Measurements from ENCODE around the gene CDKAL1. TPM values are rescaled to one million over a fixed set of nuclear protein-coding genes. Genes with fewer than 3 reads are reported as not detected.
A peak's percentile ranks its signal among the peaks of the same experiment; 100 is the strongest.

The CDKAL1 gene
- total and polyA plus RNA-seq, 2 of the 13 experiments (the other 11 are each of a cell fraction or from before 2014, with no cell fraction given), result 9.5 to 27.7 TPM

DNA sequence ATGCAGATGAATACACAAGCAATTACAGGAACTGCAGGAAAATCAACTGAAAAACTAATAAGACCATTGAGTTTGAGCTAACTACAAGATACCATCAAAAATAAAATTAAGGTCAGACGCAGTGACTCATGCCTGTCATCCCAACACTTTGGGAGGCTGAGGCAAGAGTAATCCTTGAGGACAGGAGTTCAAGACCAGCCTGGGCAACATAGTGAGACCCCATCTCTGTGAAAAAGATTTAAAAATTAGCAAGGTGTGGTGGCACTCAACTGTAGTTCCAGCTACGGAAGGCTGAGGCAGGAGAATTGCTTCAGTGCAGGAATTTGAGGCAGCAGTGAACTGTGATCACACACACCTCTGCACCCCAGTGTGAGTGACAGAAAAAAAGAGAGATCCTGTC, 639.4 kb downstream of the CDKAL1 start:
- H3K9ac ChIP-seq (ENCODE audit: insufficient read depth, low read depth, low read length), result no peak overlapping the region

DNA sequence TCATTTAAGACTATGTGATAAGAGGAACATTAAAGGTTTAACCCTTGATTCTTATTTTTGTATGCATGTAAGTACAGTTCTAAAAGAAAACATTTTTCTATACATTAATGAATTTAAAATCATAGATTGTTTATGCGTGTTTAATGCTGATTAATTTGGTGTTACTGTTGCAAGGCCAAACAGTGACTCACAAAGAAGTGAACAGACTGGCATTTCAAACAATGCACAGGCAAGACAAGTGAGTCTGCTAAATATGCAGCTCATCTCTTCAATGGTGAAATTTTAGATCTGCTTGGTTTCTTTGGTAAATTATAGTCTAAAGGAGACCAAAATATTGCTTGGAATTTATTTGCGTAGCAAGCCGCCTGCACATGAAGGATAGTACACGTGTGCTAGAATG, 641.9 kb downstream of the CDKAL1 start:
- intact Hi-C loops (cut with micrococcal nuclease; ENCODE audit: unreplicated experiment), result no loop called here
- no TSS peak for BruUV-seq (replicated peaks)
- Histone ChIP-seq H3K36me3 (replicated peaks in 1 of 2; ENCODE audit: control insufficient read depth in 1 of 2, insufficient read depth in 2 of 2, low read length in 2 of 2) (peaks cover 0 to 3% of the 10 kb centered on the region in 2 experiments; a peak in 1 of 5 replicates), H3K4me1 (ENCODE audit: insufficient read depth, low read length) (no peaks in the 10 kb centered on the region), H3K4me2 (ENCODE audit: low read depth, low read length) (no peak overlapping the region), H3K79me2 (ENCODE audit: insufficient read depth, low read length) (no peaks in the 10 kb centered on the region), H3K9me3 (ENCODE audit: low read length) (peaks cover 4% of the 10 kb centered on the region; the same call in 1 of the 2 replicates), H3K4me3 (replicated peaks in 1 of 3; ENCODE audit: insufficient read depth in 1 of 3, low read depth in 2 of 3, low read length in 3 of 3) (no peak overlapping the region), H4K20me1 (ENCODE audit: insufficient read depth, low read length) (no peaks in the 10 kb centered on the region), H3K27ac (ENCODE audit: extremely low read length, insufficient read depth, low read length) (no peak overlapping the region), H3K9ac (ENCODE audit: insufficient read depth, low read depth, low read length) (no peak overlapping the region), H3K27me3 (ENCODE audit: control insufficient read depth in 1 of 2, insufficient read depth in 2 of 2, low read length in 2 of 2) (no peaks in the 10 kb centered on the region), H2AFZ (ENCODE audit: low read length) (no peak overlapping the region)
- in situ Hi-C loops (cut with HindIII; ENCODE audit: extremely low pct_ligation_motif_present, low pct_unique_long_range_greater_than_20kb), result no loop called here
- DNase-seq (ENCODE audit: low spot score), result no peak
- TF ChIP-seq MAFK (conservative IDR thresholded peaks at IDR 0.05 in 1 of 2, IDR thresholded peaks at IDR 0.05 in 1 of 2; ENCODE audit: low read length in 2 of 2), result 0 out of 4 replicates have a peak, but pooled peaks of 1 of the 2 experiments have one; percentile 0
- no peak for TF ChIP-seq ZNF770 (CRISPR knock-in tag; IDR thresholded peaks at IDR 0.05)
- POLR2A ChIA-PET, result interaction anchor here (0.5 kb wide), 1 partner anchor 418 kb away, joined by 4 read pairs; no protein-coding TSS in a partner anchor
- CTCF ChIA-PET (ENCODE audit: low intra/inter-chr PET ratio, low total read pairs), result no interaction called here
- no peak for FAIRE-seq
- ATAC-seq, result no peak
- WGBS (ENCODE audit: low lambda C conversion rate), result 97% methylated on average over 4 of the region's 4 CpGs

More for the DNA sequence above, 639.4 kb downstream of the CDKAL1 start:
- FAIRE-seq, result no peak
- in situ Hi-C loops (cut with HindIII; ENCODE audit: extremely low pct_ligation_motif_present, low pct_unique_long_range_greater_than_20kb), result no loop called here
- CTCF ChIA-PET (ENCODE audit: low intra/inter-chr PET ratio, low total read pairs), result no interaction called here
- 97% methylated on average over 2 of the region's 2 CpGs for WGBS (ENCODE audit: low lambda C conversion rate)
- H3K27ac ChIP-seq (ENCODE audit: extremely low read length, insufficient read depth, low read length), result no peak overlapping the region
- H3K79me2 ChIP-seq (ENCODE audit: insufficient read depth, low read length), result no peaks in the 10 kb centered on the region
- H3K36me3 ChIP-seq (replicated peaks in 1 of 2; ENCODE audit: control insufficient read depth in 1 of 2, insufficient read depth in 2 of 2, low read length in 2 of 2), result no peaks in the 10 kb centered on the region
- H3K4me2 ChIP-seq (ENCODE audit: low read depth, low read length), result no peak overlapping the region
- intact Hi-C loops (cut with micrococcal nuclease; ENCODE audit: unreplicated experiment), result no loop called here
- no peaks in the 10 kb centered on the region for H3K9me3 ChIP-seq (ENCODE audit: low read length)
- H2AFZ ChIP-seq (ENCODE audit: low read length), result no peak overlapping the region
- BruUV-seq (replicated peaks), result no TSS peak
- no peak overlapping the region for H3K4me3 ChIP-seq (replicated peaks in 1 of 3; ENCODE audit: insufficient read depth in 1 of 3, low read depth in 2 of 3, low read length in 3 of 3)
- no peak for TF ChIP-seq ZNF101 (CRISPR knock-in tag; IDR thresholded peaks at IDR 0.05; ENCODE audit: borderline replicate concordance, low read depth)
- no peak for TF ChIP-seq GFI1 (CRISPR knock-in tag; IDR thresholded peaks at IDR 0.05; ENCODE audit: borderline replicate concordance)
- peak; percentile 33; the same call in 1 of the 2 replicates for TF ChIP-seq ZNF121 (CRISPR knock-in tag; IDR thresholded peaks at IDR 0.05)
- H3K27me3 ChIP-seq (ENCODE audit: control insufficient read depth in 1 of 2, insufficient read depth in 2 of 2, low read length in 2 of 2), result no peaks in the 10 kb centered on the region
- ATAC-seq, result no peak
- POLR2A ChIA-PET, result no interaction called here
- no peaks in the 10 kb centered on the region for H3K4me1 ChIP-seq (ENCODE audit: insufficient read depth, low read length)
- no peaks in the 10 kb centered on the region for H4K20me1 ChIP-seq (ENCODE audit: insufficient read depth, low read length)
- DNase-seq (ENCODE audit: low spot score), result no peak
